Vein endothelial cell (primary cell): Measurements from ENCODE around the gene LIG4. TPM values are rescaled to one million over a fixed set of nuclear protein-coding genes. Genes with fewer than 3 reads are reported as not detected.

Experiments
- total RNA-seq: library from RNA; depleted of rRNA; stranded (reverse); fragments of >200 nt; gene quantifications from 2 replicates; pipeline ENCODE4 v1.2.3, GENCODE V29; 2012

The LIG4 gene
- total RNA-seq: 13.1 and 16.7 TPM in 2 replicates

GRCh38 chr13:108215436-108215835, at the start of gene LIG4:
Gene LIG4 (minus strand): TSS chr13:108215536. CDS start chr13:108211268, 4,268 bp downstream.

GRCh38 chr13:108218044-108218974, 3.0 kb upstream of the LIG4 start, which contains the start of gene ABHD13:
Gene ABHD13 (plus strand): TSS chr13:108218392. CDS start chr13:108229219, 10,827 bp downstream.

Other genes with a start within 250 kb of the LIG4 start
- gene ABHD13, start 2.9 kb upstream of the LIG4 start, total RNA-seq: 8.2 and 10.5 TPM in 2 replicates
- gene TNFSF13B, start 54.2 kb upstream of the LIG4 start, total RNA-seq: 0.10 and 0.98 TPM in 2 replicates